Suprapubic skin (tissue), 4 donors: ENCODE results near the gene AKAP12.

Source experiments
- CTCF ChIP-seq, 2 donors: fragments of 200-600 bp in 1 of 2; fragments of 450-650 bp in 1 of 2; sonication (generic) in 1 of 2; IDR thresholded peaks; one replicate each; pipeline ENCODE4 v1.5.1; 2016 to 2019; ENCODE audit warnings: antibody characterized with exemption in 2 of 2, mild to moderate bottlenecking in 1 of 2, moderate library complexity in 1 of 2
- EP300 ChIP-seq: sonication (generic); formaldehyde crosslinking; IDR thresholded peaks from one replicate; pipeline ENCODE4 v1.6.1; 2017; ENCODE audit warnings: antibody characterized with exemption
- POLR2A ChIP-seq, 2 donors: fragments of 450-650 bp; IDR thresholded peaks; one replicate each; pipeline ENCODE4 v1.6.1; 2017; ENCODE audit warnings: antibody characterized with exemption in 2 of 2, mild to moderate bottlenecking in 2 of 2, moderate library complexity in 2 of 2
- POLR2AphosphoS5 ChIP-seq, 3 donors: sonication (generic); formaldehyde crosslinking; IDR thresholded peaks; one replicate each; pipeline ENCODE4 v1.6.1; 2017; ENCODE audit warnings: antibody characterized with exemption in 3 of 3

DNA sequence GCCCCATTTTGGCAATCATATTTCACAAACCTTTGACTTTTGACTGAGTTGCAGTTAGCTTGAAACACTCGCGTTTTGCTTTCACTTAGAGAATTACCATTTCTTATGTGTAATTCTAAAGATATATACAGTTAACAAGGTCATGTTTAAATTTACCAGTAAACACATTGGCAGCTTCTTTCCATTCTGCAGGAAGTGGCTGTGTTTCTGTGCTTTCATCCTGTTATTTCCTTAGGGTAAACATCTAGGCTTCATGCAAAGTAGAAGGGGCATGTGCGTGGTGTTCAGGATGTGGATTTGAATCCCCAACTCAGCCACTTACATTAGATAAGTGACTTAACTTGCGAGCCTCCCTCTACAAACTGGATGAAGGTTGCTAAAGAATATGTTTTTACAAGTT lies 41.1 kb downstream of the AKAP12 start:
- TF ChIP-seq CTCF (IDR thresholded peaks at IDR 0.05): no peak
- TF ChIP-seq POLR2AphosphoS5 (IDR thresholded peaks at IDR 0.05): no peak
- TF ChIP-seq POLR2A (IDR thresholded peaks at IDR 0.05): no peak
- TF ChIP-seq EP300: no peak
